Heart left ventricle (tissue), 16 donors: Measurements from ENCODE around the gene LMCD1. TPM values are rescaled to one million over a fixed set of nuclear protein-coding genes. Genes with fewer than 3 reads are reported as not detected.

ENCODE experiments used
- ATAC-seq, 4 donors: fragments of 200-7000 bp; cut with Tn5 transposase; one replicate each; pipeline ENCODE4 v1.9.1; 2020 to 2022; ENCODE audit warnings: moderate library complexity in 4 of 4, mild to moderate bottlenecking in 3 of 4, moderate number of reproducible peaks in 1 of 4
- DNase-seq, 5 donors: peaks; one replicate each; pipeline ENCODE4 v3.0.0-alpha.2; 2020
- H3K27ac ChIP-seq, 12 donors: fragments of 200-600 bp; sonication (generic) in 4 of 12; one replicate each; pipeline versions ENCODE4 v1.5.0 to v1.8.0; 2016 to 2022; ENCODE audit warnings: mild to moderate bottlenecking in 2 of 12
- H3K27me3 ChIP-seq, 9 donors: fragments of 200-600 bp; sonication (generic) in 2 of 9; one replicate each; pipeline versions ENCODE4 v1.5.1 to v1.8.0; 2016 to 2022; ENCODE audit warnings: mild to moderate bottlenecking in 3 of 9
- H3K36me3 ChIP-seq, 9 donors: fragments of 200-600 bp; sonication (generic) in 2 of 9; one replicate each; pipeline versions ENCODE4 v1.5.0 to v1.8.0; 2018 to 2022; ENCODE audit warnings: mild to moderate bottlenecking in 2 of 9
- H3K4me1 ChIP-seq, 12 donors: fragments of 200-600 bp; sonication (generic) in 4 of 12; one replicate each; pipeline versions ENCODE4 v1.5.0 to v1.8.0; 2016 to 2022; ENCODE audit warnings: mild to moderate bottlenecking in 3 of 12
- H3K4me3 ChIP-seq, 12 donors: fragments of 200-600 bp; sonication (generic) in 4 of 12; one replicate each; pipeline versions ENCODE4 v1.5.0 to v1.8.0; 2017 to 2022; ENCODE audit warnings: mild to moderate bottlenecking in 9 of 12, moderate library complexity in 4 of 12
- H3K9me3 ChIP-seq, 12 donors: fragments of 200-600 bp; sonication (generic) in 4 of 12; one replicate each; pipeline versions ENCODE4 v1.5.0 to v1.8.0; 2016 to 2022; ENCODE audit warnings: mild to moderate bottlenecking in 1 of 12
- POLR2A ChIP-seq, 2 donors: fragments of 450-650 bp; IDR thresholded peaks; one replicate each; pipeline ENCODE4 v1.6.1; 2017; ENCODE audit warnings: antibody characterized with exemption in 2 of 2, mild to moderate bottlenecking in 2 of 2, moderate library complexity in 2 of 2
- WGBS, 4 donors: extraction: QIAGEN DNeasy Blood & Tissue Kit in 2 of 4; methylation state at CpG; one replicate each; pipeline versions ENCODE4 v1.1.5 to v1.1.7; 2013 to 2018; 5-methylcytosine and 5-hydroxymethylcytosine counted together
- intact Hi-C, 10 donors: fragments of 100-400 bp; cut with DNase I; formaldehyde crosslinking; loops; one replicate each; pipeline versions ENCODE4 v1.11.1 to v1.14.2; 2022
- polyA plus RNA-seq, 2 donors: library from polyadenylated mRNA; stranded (reverse); fragments of 200-250 nt; gene quantifications; one replicate each; pipeline ENCODE4 v1.2.3, GENCODE V29; 2013
- total RNA-seq, 9 donors: library from RNA; depleted of rRNA in 2 of 9; stranded (reverse); fragments of >200 nt in 2 of 9; fragmentation: NEBNext Ultra II Directional in 3 of 9; extraction: Animal tissue kit (Norgen Biotek cat#: 25700) in 3 of 9; gene quantifications; one replicate each; pipeline versions ENCODE4 v1.1.0 to v1.2.4, GENCODE V29; 2016 to 2023
- TF ChIP-seq, protein P1 (sequence below), 12 donors: fragments of 200-600 bp; sonication (generic) in 4 of 12; IDR thresholded peaks; one replicate each; pipeline versions ENCODE4 v1.5.0 to v1.8.0; 2018 to 2022; ENCODE audit warnings: antibody characterized with exemption in 12 of 12, mild to moderate bottlenecking in 5 of 12
- donor health status: ischemic (EF 13 %, LVEDD 7.1; RV severe dilation, severe dysfunction).
- donor health status: healthy with polysubstance abuse.
- donor health status: DM: no; HTN: yes; CAD: no.
- donor health status: DM: no; HTN: no; CAD: no.
- donor health status: ischemic (EF 25% LVEDD 6.9; RV normal size, moderate dysfunction).
- donor health status: ischemic (EF 25% LVEDD 5.7; RV mildly dilated, moderate dysfunction).
- donor health status: healthy.
- donor health status: DM: yes; HTN: yes; CAD: no.
- donor health status: ischemic (EF 35%, LVEDD 5.7; RV mildly dilated, moderate dysfunction).
- donor health status: nonischemic (EF 11% LVEDD 7.7; RV severe dilation, severe dysfunction).
- donor health status: DM: yes; HTN: yes; CAD: no.
- donor health status: PGD.
- donor health status: ischemic (EF 29% LVEDD 5.4; RV normal size, mild dysfunction).
- donor health status: nonischemic (EF 23%, LVEDD 6.1; RV moderate dilation, normal function).

Gene LMCD1
- total and polyA plus RNA-seq, 11 donors = 34.9 to 661 (median 54.6) TPM

DNA sequence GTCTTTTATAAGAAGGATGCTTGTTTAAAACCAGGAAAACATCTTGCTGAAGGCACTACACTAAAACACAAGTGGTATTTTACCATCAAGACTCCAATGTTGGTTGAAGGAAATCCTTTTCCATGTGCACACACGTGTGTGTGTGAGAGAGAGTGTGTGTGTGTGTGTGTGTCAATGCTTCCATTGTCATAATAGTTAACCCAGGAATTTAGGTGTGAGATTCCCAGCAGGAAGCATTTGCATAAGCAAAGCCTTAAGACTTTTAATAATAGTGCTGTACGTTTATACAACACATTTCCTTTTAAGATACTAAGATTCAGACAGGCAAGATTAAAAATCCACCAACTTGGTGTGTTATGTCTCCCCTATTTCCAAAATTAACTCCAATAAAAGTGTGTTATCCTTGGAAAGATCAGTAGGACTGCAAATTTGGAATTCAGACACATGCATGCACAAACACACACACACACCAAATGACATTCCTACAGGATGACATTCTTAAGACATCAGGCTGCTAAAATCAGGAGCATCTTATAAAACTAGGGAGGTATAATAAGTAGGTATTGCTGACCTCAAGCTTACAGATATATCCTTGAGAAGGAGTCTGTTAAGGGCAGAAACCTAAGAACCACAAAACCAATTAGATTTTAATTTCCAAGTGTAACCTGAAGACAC is 18.3 kb downstream of the LMCD1 start:
- Histone ChIP-seq H3K4me3 (no peak overlapping the region), H3K27me3 (no peaks in the 10 kb centered on the region), H3K4me1 (peaks cover 0 to 89% (median 39%) of the 10 kb centered on the region in 12 donors), H3K9me3 (no peaks in the 10 kb centered on the region), H3K36me3 (peaks cover 0 to 30% (median 15%) of the 10 kb centered on the region in 9 donors), H3K27ac (peak overlapping the region in 1 of 12 donors; percentile 31)
- 54 to 66% (median 57%) methylated on average over 2 of the region's 2 CpGs for WGBS, 4 donors
- ATAC-seq (no peak), DNase-seq (no peak)
- TF ChIP-seq, protein P1, sequence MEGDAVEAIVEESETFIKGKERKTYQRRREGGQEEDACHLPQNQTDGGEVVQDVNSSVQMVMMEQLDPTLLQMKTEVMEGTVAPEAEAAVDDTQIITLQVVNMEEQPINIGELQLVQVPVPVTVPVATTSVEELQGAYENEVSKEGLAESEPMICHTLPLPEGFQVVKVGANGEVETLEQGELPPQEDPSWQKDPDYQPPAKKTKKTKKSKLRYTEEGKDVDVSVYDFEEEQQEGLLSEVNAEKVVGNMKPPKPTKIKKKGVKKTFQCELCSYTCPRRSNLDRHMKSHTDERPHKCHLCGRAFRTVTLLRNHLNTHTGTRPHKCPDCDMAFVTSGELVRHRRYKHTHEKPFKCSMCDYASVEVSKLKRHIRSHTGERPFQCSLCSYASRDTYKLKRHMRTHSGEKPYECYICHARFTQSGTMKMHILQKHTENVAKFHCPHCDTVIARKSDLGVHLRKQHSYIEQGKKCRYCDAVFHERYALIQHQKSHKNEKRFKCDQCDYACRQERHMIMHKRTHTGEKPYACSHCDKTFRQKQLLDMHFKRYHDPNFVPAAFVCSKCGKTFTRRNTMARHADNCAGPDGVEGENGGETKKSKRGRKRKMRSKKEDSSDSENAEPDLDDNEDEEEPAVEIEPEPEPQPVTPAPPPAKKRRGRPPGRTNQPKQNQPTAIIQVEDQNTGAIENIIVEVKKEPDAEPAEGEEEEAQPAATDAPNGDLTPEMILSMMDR (IDR thresholded peaks at IDR 0.05) = no peak
- no peak for TF ChIP-seq POLR2A (IDR thresholded peaks at IDR 0.05)
- intact Hi-C loops = no loop called here

DNA sequence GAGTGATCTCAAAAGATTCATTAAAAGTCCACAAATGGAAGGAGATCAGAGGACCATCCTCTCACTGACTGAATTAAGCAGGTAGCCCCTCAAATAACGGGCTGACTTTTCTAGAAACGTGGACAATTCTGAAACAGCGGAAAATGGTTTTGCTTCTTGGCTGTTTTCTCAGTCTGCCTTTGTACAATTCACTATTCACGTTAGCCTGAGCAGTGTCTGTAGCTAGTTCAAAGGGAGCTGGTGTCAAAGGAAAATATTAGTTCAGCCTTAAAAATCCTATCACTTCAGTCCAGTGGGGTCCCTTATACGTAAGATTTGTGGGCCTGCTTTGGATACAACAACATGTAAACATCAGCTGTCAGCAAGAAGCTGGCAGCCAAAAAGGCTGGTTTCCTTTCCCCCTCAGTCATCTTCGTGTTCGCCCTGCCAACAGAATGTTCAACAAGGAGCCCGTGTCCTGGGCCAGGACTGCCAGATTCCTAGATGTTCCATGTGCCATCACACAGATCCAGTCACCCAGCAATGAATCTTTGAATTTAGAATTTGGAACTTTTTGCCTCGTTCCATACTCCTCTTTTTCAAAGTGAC is 19.3 kb downstream of the LMCD1 start:
- Histone ChIP-seq H3K4me3 (no peak overlapping the region), H3K36me3 (peaks cover 0 to 25% (median 15%) of the 10 kb centered on the region in 9 donors), H3K9me3 (no peaks in the 10 kb centered on the region), H3K27ac (peak overlapping the region in 2 of 12 donors; percentile 18 to 31), H3K4me1 (peaks cover 0 to 89% (median 40%) of the 10 kb centered on the region in 12 donors), H3K27me3 (no peaks in the 10 kb centered on the region)
- intact Hi-C loops = no loop called here
- DNase-seq = no peak
- TF ChIP-seq, protein P1 (IDR thresholded peaks at IDR 0.05) = no peak
- TF ChIP-seq POLR2A (IDR thresholded peaks at IDR 0.05) = no peak
- 75 to 82% (median 77%) methylated on average over 9 of the region's 9 CpGs for WGBS, 4 donors
- ATAC-seq = no peak

DNA sequence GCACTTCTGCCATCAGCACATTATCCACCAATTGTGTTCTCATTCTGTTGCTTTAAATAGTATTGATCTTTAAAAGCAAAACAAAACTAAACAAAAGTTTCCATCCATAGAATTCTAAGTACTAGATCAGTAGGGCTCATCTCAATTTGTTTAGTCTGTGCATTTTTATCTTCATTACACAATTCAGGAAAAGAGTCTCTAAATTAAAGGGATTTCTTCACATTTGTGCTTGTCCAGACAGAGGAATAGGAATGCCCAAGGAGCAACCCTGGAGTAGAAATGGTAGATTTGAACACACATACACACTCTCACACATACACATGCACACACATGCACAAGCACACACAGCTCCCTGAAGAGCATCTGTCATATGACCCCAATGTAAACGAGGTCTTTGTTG is 21.4 kb downstream of the LMCD1 start:
- peaks cover 0 to 25% (median 15%) of the 10 kb centered on the region in 9 donors for H3K36me3 ChIP-seq
- DNase-seq (no peak), ATAC-seq (no peak)
- intact Hi-C loops = no loop called here
- peaks cover 0 to 79% (median 36%) of the 10 kb centered on the region in 12 donors for H3K4me1 ChIP-seq
- H3K27ac ChIP-seq = peak overlapping the region in 2 of 12 donors; percentile 28 to 38
- no peaks in the 10 kb centered on the region for H3K27me3 ChIP-seq
- TF ChIP-seq, protein P1 (IDR thresholded peaks at IDR 0.05) = no peak
- TF ChIP-seq POLR2A (IDR thresholded peaks at IDR 0.05) = no peak
- H3K4me3 ChIP-seq = no peak overlapping the region
- H3K9me3 ChIP-seq = no peaks in the 10 kb centered on the region
- 52 to 80% (median 69%) methylated on average over 1 of the region's 1 CpG for WGBS, 4 donors

DNA sequence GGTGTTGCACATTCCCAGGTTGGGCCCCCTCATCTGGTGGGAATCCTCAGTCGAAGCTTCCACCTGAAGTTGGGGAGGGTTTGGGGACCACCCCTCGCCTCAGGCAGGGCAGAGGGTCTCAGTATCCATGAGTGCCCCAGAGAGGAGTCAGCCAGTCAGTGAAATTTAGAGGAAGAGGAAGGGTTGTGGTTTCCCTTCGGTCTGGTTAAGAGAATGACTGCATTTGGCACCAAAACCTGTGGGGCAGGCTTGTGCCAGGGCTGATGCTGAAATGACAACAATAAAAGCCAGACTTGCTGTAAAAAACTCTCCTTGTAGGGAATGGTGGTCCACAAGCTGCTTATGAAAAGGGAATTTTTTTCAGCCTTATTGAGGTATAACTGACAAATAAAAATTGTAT is 22.6 kb downstream of the LMCD1 start:
- ATAC-seq (peak in 2 of 4 donors; percentile 25 to 32), DNase-seq (no peak)
- H3K36me3 ChIP-seq = peaks cover 0 to 25% (median 15%) of the 10 kb centered on the region in 9 donors
- no peaks in the 10 kb centered on the region for H3K27me3 ChIP-seq
- 61 to 69% (median 62%) methylated on average over 3 of the region's 3 CpGs for WGBS, 4 donors
- peaks cover 0 to 83% (median 39%) of the 10 kb centered on the region in 12 donors for H3K4me1 ChIP-seq
- no peak for TF ChIP-seq POLR2A (IDR thresholded peaks at IDR 0.05)
- TF ChIP-seq, protein P1 (IDR thresholded peaks at IDR 0.05) = no peak
- peak overlapping the region in 7 of 12 donors; percentile 28 to 49 (median 38) for H3K27ac ChIP-seq
- intact Hi-C loops = no loop called here
- no peak overlapping the region for H3K4me3 ChIP-seq
- H3K9me3 ChIP-seq = no peaks in the 10 kb centered on the region
